ENCODE results near the gene BCL11A. TPM values are rescaled to one million over a fixed set of nuclear protein-coding genes. Genes with fewer than 3 reads are reported as not detected.

Gene BCL11A
- total RNA-seq, 1 donor from 2014 or later, result 30.9 TPM

GRCh38 chr2:60544954-60545560 is 8.4 kb downstream of the BCL11A start:
- DNase-seq, result no peak

DNA sequence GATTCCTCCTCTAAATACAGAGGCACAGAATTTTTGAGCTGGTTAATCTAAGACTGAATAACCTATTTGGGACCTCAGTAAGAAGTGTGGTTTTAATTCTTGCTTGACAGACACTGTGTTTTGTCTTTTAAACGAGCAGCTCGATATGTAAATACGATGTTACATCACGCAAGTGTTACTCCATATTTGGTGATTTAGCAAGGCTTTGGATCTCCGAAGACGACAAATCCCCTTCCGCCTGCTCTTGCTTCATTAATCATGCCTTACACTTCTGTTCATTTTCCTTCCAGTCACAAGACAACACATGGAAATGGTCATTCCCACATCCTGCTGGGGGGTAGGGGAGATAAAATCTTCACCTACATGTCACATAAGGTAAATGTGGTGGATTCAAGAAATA is 9.4 kb downstream of the BCL11A start:
- DNase-seq, result peak; percentile 74

DNA sequence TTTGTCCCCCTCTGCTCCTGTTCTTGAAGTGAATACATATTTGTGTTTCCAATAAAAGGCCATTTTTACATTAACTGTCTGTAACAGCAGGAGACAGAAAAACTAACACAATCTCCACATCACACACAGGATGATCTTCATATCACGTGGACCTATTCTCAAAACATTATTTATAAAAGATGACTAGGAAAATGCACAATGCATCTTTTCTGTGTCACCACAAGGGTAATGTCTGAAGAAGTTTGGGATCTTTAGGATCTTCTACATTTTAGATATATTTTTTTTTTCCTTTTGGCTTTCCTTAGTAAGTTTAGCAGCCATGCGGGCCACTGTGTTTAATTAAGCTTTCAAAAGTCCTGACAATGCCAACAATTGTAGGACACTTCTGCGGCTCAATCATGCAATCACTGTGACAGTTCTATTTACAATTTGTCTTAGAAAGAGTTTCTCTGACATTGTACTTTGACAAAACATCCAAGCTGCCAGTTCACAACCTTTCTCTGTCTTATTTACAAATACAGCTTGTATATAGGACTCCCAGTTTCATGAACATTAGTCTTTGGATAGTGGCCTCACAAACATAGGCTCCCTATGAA is 12.3 kb downstream of the BCL11A start:
- DNase-seq, result no peak

DNA sequence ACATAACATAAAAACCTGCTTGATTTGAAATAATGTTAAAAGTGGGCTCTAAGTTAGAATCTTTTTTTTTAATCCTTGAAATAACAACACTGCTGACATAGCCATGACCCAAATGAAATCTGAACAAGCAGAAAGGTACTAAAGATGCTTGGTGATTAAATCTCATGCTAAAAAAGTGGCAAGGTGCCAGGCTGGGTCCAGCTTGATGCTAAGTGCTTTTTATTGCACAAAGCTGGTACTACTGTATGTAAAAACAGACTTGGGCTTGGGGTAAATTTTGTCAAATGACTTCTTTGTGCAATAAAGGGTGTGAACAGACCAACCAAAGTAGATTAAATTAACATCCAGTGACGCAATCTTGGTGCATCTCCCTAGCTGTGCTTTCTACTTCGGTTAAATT is 13.4 kb downstream of the BCL11A start:
- DNase-seq, result no peak

DNA sequence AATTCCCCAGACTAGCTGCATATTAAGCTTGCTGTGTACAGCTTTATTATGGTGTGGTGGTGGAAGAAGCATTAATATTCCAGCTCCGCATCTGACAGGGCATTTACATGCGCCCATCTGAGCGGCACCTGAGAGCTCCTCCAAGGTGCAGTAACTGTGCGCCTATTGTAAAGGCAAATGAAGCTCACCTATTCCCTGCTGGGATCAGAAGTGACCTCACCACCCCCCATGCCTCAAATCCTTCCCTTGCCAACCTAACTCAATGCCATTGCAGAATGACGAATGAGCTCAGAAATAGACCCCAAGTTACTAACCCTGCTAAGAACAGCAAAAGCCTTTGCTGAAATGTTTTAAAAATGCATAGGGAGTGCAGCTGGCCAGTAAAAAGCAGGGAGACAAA is 14.3 kb downstream of the BCL11A start:
- no peak for DNase-seq

DNA sequence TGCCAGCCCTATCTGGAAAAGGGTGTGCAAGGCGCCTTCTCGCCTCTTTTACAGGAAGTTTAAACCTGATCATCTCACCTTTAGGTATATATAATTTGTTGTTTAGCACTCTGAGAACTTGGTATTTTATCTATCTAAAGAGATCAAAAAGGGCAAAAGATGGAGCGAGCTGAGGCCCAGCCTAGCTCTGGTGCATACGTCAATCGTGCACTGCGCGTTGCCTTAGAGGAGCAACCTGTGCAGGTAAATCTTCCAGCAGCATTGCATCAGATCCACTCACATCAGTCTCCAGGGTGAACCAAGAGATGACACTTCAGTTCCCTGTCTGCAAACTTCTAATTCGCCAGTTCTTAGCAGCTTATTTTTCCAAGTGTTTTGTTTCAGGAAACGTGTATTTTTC is 15.4 kb downstream of the BCL11A start:
- DNase-seq, result no peak

DNA sequence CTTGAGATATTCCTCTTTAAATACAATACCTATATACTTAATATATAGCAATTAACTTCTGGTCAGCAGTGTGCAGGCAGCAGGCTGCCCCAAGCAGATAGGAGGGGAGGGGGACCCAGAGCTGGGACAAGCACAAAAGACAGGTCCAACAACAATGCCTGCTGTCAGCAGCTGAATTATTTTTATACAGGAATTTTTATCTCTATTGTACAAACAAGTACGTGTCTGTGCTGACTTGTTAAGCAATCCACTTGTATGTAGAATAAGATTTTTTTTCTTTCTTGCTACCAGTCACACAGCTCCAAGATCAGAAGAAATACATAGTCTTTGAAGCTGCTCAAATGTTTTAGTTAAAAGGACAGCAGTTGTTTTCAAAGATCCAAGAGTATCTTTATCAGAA is 16.7 kb downstream of the BCL11A start:
- no peak for DNase-seq

GRCh38 chr2:60535685-60536312 is 17.7 kb downstream of the BCL11A start:
- no peak for DNase-seq

DNA sequence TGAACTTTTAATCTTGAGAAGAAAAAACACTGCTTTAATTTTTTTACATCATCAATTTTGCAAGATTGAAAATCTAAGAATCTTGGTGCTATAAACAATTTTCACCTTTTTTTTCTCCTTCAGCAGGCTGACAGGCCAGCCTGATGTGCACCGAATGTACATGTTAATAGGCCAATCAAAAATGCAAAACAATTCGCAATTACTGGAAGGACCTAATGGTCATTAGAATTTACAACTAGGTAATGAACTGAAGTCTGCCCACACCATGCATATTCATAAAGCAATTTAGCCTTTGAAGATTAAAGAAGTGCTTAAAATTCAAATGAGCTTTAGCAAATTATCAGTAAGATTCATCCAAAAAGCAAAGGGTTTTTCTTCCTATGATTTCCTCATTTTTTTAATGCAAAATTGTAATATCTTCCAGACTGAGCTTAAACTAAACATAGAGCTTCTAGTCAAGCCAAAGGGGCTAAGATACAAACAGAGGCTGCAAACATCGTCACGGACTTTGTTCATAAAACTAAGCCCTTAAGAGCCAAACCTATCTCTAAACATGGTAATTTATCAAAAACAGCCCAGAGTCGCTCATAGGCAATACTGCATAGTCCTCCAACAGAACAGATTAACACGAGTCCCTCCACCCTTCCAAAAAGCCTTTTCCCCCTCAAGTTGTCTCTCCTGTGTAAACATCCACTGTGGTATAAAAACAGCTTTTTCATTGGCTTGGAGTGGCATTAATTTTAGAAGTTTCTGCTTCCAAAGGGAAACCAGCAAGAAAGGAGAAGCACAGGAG is 18.4 kb downstream of the BCL11A start:
- peak; percentile 37 for DNase-seq

GRCh38 chr2:60534052-60534685 is 19.3 kb downstream of the BCL11A start:
- no peak for DNase-seq

DNA sequence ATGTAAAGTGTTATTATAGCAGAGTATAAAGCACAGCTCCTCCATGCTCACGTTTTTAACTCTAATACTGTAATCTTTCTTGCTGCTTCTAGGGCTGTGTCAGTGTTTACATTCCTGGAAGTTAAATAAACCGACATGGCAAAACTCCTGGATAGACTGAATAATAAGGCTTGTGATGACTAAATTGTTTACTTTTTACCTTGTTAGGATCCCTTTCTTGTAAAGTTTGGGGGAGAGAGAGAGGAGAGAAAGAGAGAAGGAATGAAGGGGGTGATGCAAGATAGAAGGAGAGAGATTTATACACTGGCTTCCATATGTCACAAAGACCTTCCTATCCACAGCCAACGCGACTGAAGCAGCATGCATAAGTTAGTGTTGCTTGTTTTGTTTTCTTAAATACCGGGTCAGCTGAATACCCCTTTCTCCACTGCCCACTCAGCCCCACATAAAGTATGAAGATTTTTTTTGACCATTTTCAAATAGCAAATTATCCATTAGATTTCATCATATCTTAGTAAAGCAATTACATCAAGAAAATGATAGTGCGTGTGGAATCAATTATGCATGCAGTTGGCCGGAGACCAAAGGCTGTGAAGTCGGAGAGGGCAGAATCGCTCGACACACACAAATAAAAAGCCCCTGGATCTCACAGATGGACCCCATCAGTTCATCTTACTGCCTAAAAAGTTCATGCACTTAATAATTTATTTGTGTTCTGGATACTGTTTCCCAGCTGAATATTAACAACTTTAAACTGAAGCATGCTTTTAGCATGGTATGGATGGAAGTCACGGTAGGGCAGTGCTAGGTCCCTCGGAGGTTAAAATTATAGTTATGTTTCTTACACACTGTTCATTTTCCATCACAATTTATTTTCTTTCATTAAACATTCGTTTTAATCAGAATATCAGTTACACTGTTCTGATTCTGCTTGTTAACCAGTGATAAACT is 20.1 kb downstream of the BCL11A start:
- DNase-seq, result peak; percentile 61

DNA sequence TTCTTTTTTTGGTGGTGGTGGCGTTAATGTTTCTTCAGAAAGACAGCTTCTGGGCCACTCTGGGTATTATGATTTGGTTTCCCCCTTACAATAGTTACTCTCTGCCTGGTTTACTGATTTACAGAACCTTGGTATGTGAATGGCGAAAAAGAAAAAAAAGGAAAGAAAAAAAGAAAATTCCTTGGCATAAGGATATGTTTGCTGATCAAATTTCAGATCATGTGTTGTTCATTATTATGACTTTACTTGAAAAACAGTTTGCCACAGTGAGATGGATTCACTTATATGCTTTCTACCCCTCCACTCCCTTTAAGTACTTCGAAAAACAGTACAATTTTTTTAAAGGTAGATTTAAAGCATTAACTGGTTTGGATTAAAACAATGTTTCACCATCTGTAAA is 21.0 kb downstream of the BCL11A start:
- DNase-seq, result peak; percentile 70

GRCh38 chr2:60531701-60532133 is 21.7 kb downstream of the BCL11A start:
- no peak for DNase-seq

GRCh38 chr2:60530660-60531281 is 22.7 kb downstream of the BCL11A start:
- no peak for DNase-seq

- no peak for DNase-seq
Measured at GRCh38 chr2:60529785-60530627, 23.4 kb downstream of the BCL11A start.

GRCh38 chr2:60529136-60529784 is 24.2 kb downstream of the BCL11A start:
- no peak for DNase-seq

GRCh38 chr2:60528281-60529020 is 25.0 kb downstream of the BCL11A start:
- no peak for DNase-seq

DNA sequence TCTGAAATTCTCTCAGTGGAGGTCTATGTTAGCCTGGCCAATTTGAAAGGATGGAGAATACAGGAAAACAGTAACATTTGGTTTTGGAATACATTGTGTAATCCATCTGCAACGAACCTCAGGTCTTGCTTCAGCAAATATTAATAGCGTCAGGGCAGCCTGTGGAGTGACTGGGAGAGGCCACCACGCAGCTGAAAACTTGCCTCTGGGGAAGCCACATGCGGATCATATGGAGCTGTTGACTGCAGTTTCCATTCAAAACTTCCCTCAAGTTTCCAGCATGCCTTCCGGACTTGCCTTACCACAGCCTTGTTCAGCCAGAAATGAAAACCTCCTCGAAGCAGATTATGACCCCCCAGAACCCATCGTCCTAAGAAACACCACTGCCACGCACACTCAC is 25.7 kb downstream of the BCL11A start:
- DNase-seq, result peak; percentile 92

- DNase-seq, result no peak
Measured at GRCh38 chr2:60526623-60527022, 26.8 kb downstream of the BCL11A start.

Measured in skin of body (tissue), 2 donors.